NCI-H2081 treated with DMSO at 0.1 percent for 48 hours (cell line): Measurements from ENCODE around the gene ZDHHC24.

Experiments used
- DNase-seq: peaks from one replicate; lab custom pipeline; 2025; lab: John Stamatoyannopoulos, UW

ZDHHC24 gene

GRCh38 chr11:66472054-66472453 lies 73.8 kb downstream of the ZDHHC24 start:
- DNase-seq, result no peak

- no peak for DNase-seq
Measured at GRCh38 chr11:66471142-66471541, 74.7 kb downstream of the ZDHHC24 start.
